Measurements from ENCODE around the gene MYO7B. TPM values are rescaled to one million over a fixed set of nuclear protein-coding genes. Genes with fewer than 3 reads are reported as not detected.

The MYO7B gene
- total and polyA plus RNA-seq, 10 donors, result 32.3 to 165 (median 52.9) TPM

GRCh38 chr2:127508023-127508630 is 27.4 kb upstream of the MYO7B start:
- 81 to 90% (median 88%) methylated on average over 4 of the region's 4 CpGs for WGBS, 5 donors
- Histone ChIP-seq H3K4me1 (peaks cover 12 to 87% (median 54%) of the 10 kb centered on the region in 6 donors), H3K4me3 (no peak overlapping the region), H3K36me3 (peaks cover 4 to 56% (median 24%) of the 10 kb centered on the region in 6 donors), H3K27me3 (replicated peaks in 1 of 7) (no peaks in the 10 kb centered on the region), H3K27ac (peak overlapping the region in 6 of 8 donors; percentile 4 to 59 (median 36)), H3K9me3 (no peaks in the 10 kb centered on the region)
- no peak for DNase-seq
- intact Hi-C loops (cut with DNase I; ENCODE audit: low total_unique reads), result no loop called here
- TF ChIP-seq POLR2A (IDR thresholded peaks at IDR 0.05) (no peak), POLR2AphosphoS5 (IDR thresholded peaks at IDR 0.05) (no peak), CTCF (IDR thresholded peaks at IDR 0.05 in 8 of 11, conservative IDR thresholded peaks at IDR 0.05 in 3 of 11) (no peak)

GRCh38 chr2:127508631-127509034 is 26.9 kb upstream of the MYO7B start:
- peak overlapping the region in 6 of 8 donors; percentile 4 to 59 (median 36) for H3K27ac ChIP-seq
- H3K36me3 ChIP-seq, result peaks cover 4 to 54% (median 19%) of the 10 kb centered on the region in 6 donors
- H3K9me3 ChIP-seq, result no peaks in the 10 kb centered on the region
- no peak for DNase-seq
- intact Hi-C loops (cut with DNase I; ENCODE audit: low total_unique reads), result no loop called here
- H3K4me1 ChIP-seq, result peaks cover 14 to 92% (median 59%) of the 10 kb centered on the region in 6 donors
- 13 to 36% (median 15%) methylated on average over 3 of the region's 3 CpGs for WGBS, 5 donors
- no peak overlapping the region for H3K4me3 ChIP-seq
- H3K27me3 ChIP-seq (replicated peaks in 1 of 7), result no peaks in the 10 kb centered on the region
- TF ChIP-seq POLR2AphosphoS5 (IDR thresholded peaks at IDR 0.05) (peak in 1 of 3 donors; percentile 45), POLR2A (IDR thresholded peaks at IDR 0.05) (no peak), CTCF (IDR thresholded peaks at IDR 0.05 in 8 of 11, conservative IDR thresholded peaks at IDR 0.05 in 3 of 11) (no peak)

- intact Hi-C loops (cut with DNase I; ENCODE audit: low total_unique reads), result no loop called here
- H3K4me3 ChIP-seq, result no peak overlapping the region
- DNase-seq, result no peak
- 75 to 92% (median 88%) methylated on average over 2 of the region's 2 CpGs for WGBS, 5 donors
- H3K27ac ChIP-seq, result peak overlapping the region in 2 of 8 donors; percentile 5 to 41
- no peaks in the 10 kb centered on the region for H3K27me3 ChIP-seq (replicated peaks in 1 of 7)
- TF ChIP-seq CTCF (IDR thresholded peaks at IDR 0.05 in 8 of 11, conservative IDR thresholded peaks at IDR 0.05 in 3 of 11), result no peak
- TF ChIP-seq POLR2A (IDR thresholded peaks at IDR 0.05), result no peak
- TF ChIP-seq POLR2AphosphoS5 (IDR thresholded peaks at IDR 0.05), result no peak
- H3K9me3 ChIP-seq, result no peaks in the 10 kb centered on the region
- H3K36me3 ChIP-seq, result peaks cover 3 to 53% (median 16%) of the 10 kb centered on the region in 6 donors
- peaks cover 16 to 100% (median 71%) of the 10 kb centered on the region in 6 donors for H3K4me1 ChIP-seq
These were observed 25.4 kb upstream of the MYO7B start for GRCh38 chr2:127510073-127510472.

- no peaks in the 10 kb centered on the region for H3K9me3 ChIP-seq
- peaks cover 21 to 100% (median 80%) of the 10 kb centered on the region in 6 donors for H3K4me1 ChIP-seq
- H3K36me3 ChIP-seq, result peaks cover 0 to 54% (median 10%) of the 10 kb centered on the region in 6 donors
- no peaks in the 10 kb centered on the region for H3K27me3 ChIP-seq (replicated peaks in 1 of 7)
- H3K4me3 ChIP-seq, result no peak overlapping the region
- no peak for DNase-seq
- no peak overlapping the region for H3K27ac ChIP-seq
- 86 to 94% (median 88%) methylated on average over 6 of the region's 6 CpGs for WGBS, 5 donors
- intact Hi-C loops (cut with DNase I; ENCODE audit: low total_unique reads), result no loop called here
- TF ChIP-seq CTCF (IDR thresholded peaks at IDR 0.05 in 8 of 11, conservative IDR thresholded peaks at IDR 0.05 in 3 of 11), result no peak
- TF ChIP-seq POLR2A (IDR thresholded peaks at IDR 0.05), result no peak
- no peak for TF ChIP-seq POLR2AphosphoS5 (IDR thresholded peaks at IDR 0.05)
These were observed 24.3 kb upstream of the MYO7B start for GRCh38 chr2:127511090-127511695.
